Activated naive CD4-positive, alpha-beta T cell treated with anti-CD3 and anti-CD28 coated beads for 36 hours (primary cell): ENCODE measurements around the gene SHROOM3. TPM values are rescaled to one million over a fixed set of nuclear protein-coding genes. Genes with fewer than 3 reads are reported as not detected.

ENCODE experiments used
- CTCF ChIA-PET: fragments of 350-600 bp; sonication (Branson Sonifier 250); formaldehyde crosslinking; loops from one replicate; lab custom pipeline; 2021; ENCODE audit warnings: antibody characterized with exemption; lab: Charles Lee
- DNase-seq: peaks from one replicate; pipeline ENCODE4 v3.0.0-alpha.2; 2020
- H3K27ac Mint-ChIP-seq: one replicate; pipeline ENCODE4 v1.8.0; 2021; ENCODE audit warnings: mild to moderate bottlenecking, mixed read lengths
- H3K27me3 Mint-ChIP-seq: one replicate; pipeline ENCODE4 v1.8.0; 2021; ENCODE audit warnings: low read depth, mixed read lengths
- H3K36me3 Mint-ChIP-seq: one replicate; pipeline ENCODE4 v1.8.0; 2021; ENCODE audit warnings: low read depth, mixed read lengths
- H3K4me1 Mint-ChIP-seq: one replicate; pipeline ENCODE4 v1.8.0; 2021; ENCODE audit warnings: low read depth, mixed read lengths
- H3K4me3 Mint-ChIP-seq: one replicate; pipeline ENCODE4 v1.8.0; 2021; ENCODE audit warnings: mild to moderate bottlenecking, moderate library complexity, mixed read lengths
- H3K9me3 Mint-ChIP-seq: one replicate; pipeline ENCODE4 v1.8.0; 2021; ENCODE audit warnings: mixed read lengths
- intact Hi-C: fragments of 100-400 bp; cut with micrococcal nuclease; formaldehyde crosslinking; loops from one replicate; pipeline ENCODE4 v1.15.1; 2023
- total RNA-seq, 2 experiments: library from RNA; stranded (reverse); gene quantifications; one replicate each; pipeline ENCODE4 v1.2.3, GENCODE V29; 2021

Gene SHROOM3
- total RNA-seq, 2 experiments from 2014 or later, result 0.12 to 0.21 TPM

GRCh38 chr4:76569225-76569624 is 134.2 kb downstream of the SHROOM3 start:
- H3K27ac Mint-ChIP-seq, result no peak overlapping the region
- no peak overlapping the region for H3K4me3 Mint-ChIP-seq
- no peaks in the 10 kb centered on the region for H3K4me1 Mint-ChIP-seq
- H3K36me3 Mint-ChIP-seq, result no peaks in the 10 kb centered on the region
- H3K9me3 Mint-ChIP-seq, result no peaks in the 10 kb centered on the region
- DNase-seq, result no peak
- intact Hi-C loops, result no loop called here
- peaks cover 1% of the 10 kb centered on the region for H3K27me3 Mint-ChIP-seq
- CTCF ChIA-PET, result interaction anchor here (0.7 kb wide), 1 partner anchor 131 kb away, joined by 3 read pairs; no protein-coding TSS in a partner anchor

- Mint-ChIP-seq H3K36me3 (no peaks in the 10 kb centered on the region), H3K4me1 (no peaks in the 10 kb centered on the region), H3K27ac (no peak overlapping the region), H3K27me3 (peaks cover 6% of the 10 kb centered on the region), H3K9me3 (no peaks in the 10 kb centered on the region), H3K4me3 (no peak overlapping the region)
- CTCF ChIA-PET, result interaction anchor here (0.7 kb wide), 1 partner anchor 130 kb away, joined by 3 read pairs; no protein-coding TSS in a partner anchor
- intact Hi-C loops, result no loop called here
- DNase-seq, result no peak
Observed at GRCh38 chr4:76569706-76570105, 134.7 kb downstream of the SHROOM3 start.

GRCh38 chr4:76570141-76570973 is 135.3 kb downstream of the SHROOM3 start:
- CTCF ChIA-PET, result no interaction called here
- intact Hi-C loops, result no loop called here
- no peak for DNase-seq
- H3K4me1 Mint-ChIP-seq, result no peaks in the 10 kb centered on the region
- H3K9me3 Mint-ChIP-seq, result no peaks in the 10 kb centered on the region
- no peak overlapping the region for H3K4me3 Mint-ChIP-seq
- no peaks in the 10 kb centered on the region for H3K36me3 Mint-ChIP-seq
- no peak overlapping the region for H3K27ac Mint-ChIP-seq
- peaks cover 11% of the 10 kb centered on the region for H3K27me3 Mint-ChIP-seq

GRCh38 chr4:76571274-76571673 is 136.2 kb downstream of the SHROOM3 start:
- Mint-ChIP-seq H3K27me3 (peaks cover 17% of the 10 kb centered on the region), H3K9me3 (no peaks in the 10 kb centered on the region), H3K27ac (no peak overlapping the region), H3K36me3 (no peaks in the 10 kb centered on the region), H3K4me3 (no peak overlapping the region), H3K4me1 (no peaks in the 10 kb centered on the region)
- DNase-seq, result no peak
- CTCF ChIA-PET, result no interaction called here
- intact Hi-C loops, result no loop called here

- Mint-ChIP-seq H3K27me3 (peaks cover 22% of the 10 kb centered on the region), H3K27ac (no peak overlapping the region), H3K4me1 (no peaks in the 10 kb centered on the region), H3K4me3 (no peak overlapping the region), H3K9me3 (no peaks in the 10 kb centered on the region), H3K36me3 (no peaks in the 10 kb centered on the region)
- CTCF ChIA-PET, result no interaction called here
- DNase-seq, result no peak
- intact Hi-C loops, result no loop called here
Observed at GRCh38 chr4:76572224-76572623, 137.2 kb downstream of the SHROOM3 start.

GRCh38 chr4:76576824-76577223 is 141.8 kb downstream of the SHROOM3 start:
- Mint-ChIP-seq H3K27me3 (peaks cover 30% of the 10 kb centered on the region), H3K27ac (no peak overlapping the region), H3K36me3 (no peaks in the 10 kb centered on the region), H3K9me3 (no peaks in the 10 kb centered on the region), H3K4me3 (no peak overlapping the region), H3K4me1 (no peaks in the 10 kb centered on the region)
- CTCF ChIA-PET, result no interaction called here
- intact Hi-C loops, result no loop called here
- no peak for DNase-seq

- CTCF ChIA-PET, result interaction anchor here (0.8 kb wide), 1 partner anchor 40 kb away, joined by 3 read pairs; no protein-coding TSS in a partner anchor
- H3K27me3 Mint-ChIP-seq, result peaks cover 39% of the 10 kb centered on the region
- no peaks in the 10 kb centered on the region for H3K9me3 Mint-ChIP-seq
- no peaks in the 10 kb centered on the region for H3K4me1 Mint-ChIP-seq
- H3K27ac Mint-ChIP-seq, result no peak overlapping the region
- no peak overlapping the region for H3K4me3 Mint-ChIP-seq
- no peak for DNase-seq
- intact Hi-C loops, result no loop called here
- no peaks in the 10 kb centered on the region for H3K36me3 Mint-ChIP-seq
Observed at GRCh38 chr4:76578002-76578560, 143.1 kb downstream of the SHROOM3 start.

- no peak for DNase-seq
- no peaks in the 10 kb centered on the region for H3K36me3 Mint-ChIP-seq
- intact Hi-C loops, result no loop called here
- no peaks in the 10 kb centered on the region for H3K4me1 Mint-ChIP-seq
- H3K27ac Mint-ChIP-seq, result no peak overlapping the region
- H3K27me3 Mint-ChIP-seq, result peaks cover 38% of the 10 kb centered on the region
- CTCF ChIA-PET, result no interaction called here
- H3K4me3 Mint-ChIP-seq, result no peak overlapping the region
- H3K9me3 Mint-ChIP-seq, result no peaks in the 10 kb centered on the region
Observed at GRCh38 chr4:76579596-76580375, 144.8 kb downstream of the SHROOM3 start.

- no peak for DNase-seq
- intact Hi-C loops, result no loop called here
- Mint-ChIP-seq H3K27me3 (peaks cover 42% of the 10 kb centered on the region), H3K36me3 (no peaks in the 10 kb centered on the region), H3K4me1 (peaks cover 9% of the 10 kb centered on the region), H3K9me3 (no peaks in the 10 kb centered on the region), H3K4me3 (no peak overlapping the region), H3K27ac (no peak overlapping the region)
- CTCF ChIA-PET, result no interaction called here
Observed at GRCh38 chr4:76581077-76581962, 146.3 kb downstream of the SHROOM3 start.

- intact Hi-C loops, result no loop called here
Observed at GRCh38 chr4:76582074-76582816, 147.2 kb downstream of the SHROOM3 start.

GRCh38 chr4:76582817-76583087 is 147.7 kb downstream of the SHROOM3 start:
- no peak for DNase-seq
- Mint-ChIP-seq H3K27ac (no peak overlapping the region), H3K9me3 (no peaks in the 10 kb centered on the region), H3K4me3 (no peak overlapping the region), H3K4me1 (peaks cover 9% of the 10 kb centered on the region), H3K27me3 (peaks cover 44% of the 10 kb centered on the region), H3K36me3 (no peaks in the 10 kb centered on the region)
- CTCF ChIA-PET, result no interaction called here
- intact Hi-C loops, result no loop called here

More at GRCh38 chr4:76582074-76582816, 147.2 kb downstream of the SHROOM3 start:
- CTCF ChIA-PET, result no interaction called here
- Mint-ChIP-seq H3K36me3 (no peaks in the 10 kb centered on the region), H3K27me3 (peaks cover 43% of the 10 kb centered on the region), H3K27ac (no peak overlapping the region), H3K4me3 (no peak overlapping the region), H3K4me1 (peaks cover 9% of the 10 kb centered on the region), H3K9me3 (no peaks in the 10 kb centered on the region)
- DNase-seq, result no peak
